Thyroid gland (tissue), 4 donors: ENCODE measurements around the gene FAM149B1. TPM values are rescaled to one million over a fixed set of nuclear protein-coding genes. Genes with fewer than 3 reads are reported as not detected.

Experiments used
- DNase-seq, 2 donors: peaks; one replicate each; pipeline ENCODE4 v3.0.0-alpha.2; 2019
- H3K27ac ChIP-seq, 3 donors: fragments of 200-600 bp; sonication (generic); 1 replicate in 2 of 3; 2 replicates in 1 of 3; pipeline ENCODE4 v1.5.1; 2016 to 2019; ENCODE audit warnings: mild to moderate bottlenecking in 1 of 3, moderate library complexity in 1 of 3
- H3K27me3 ChIP-seq: fragments of 200-600 bp; sonication (generic); one replicate; pipeline ENCODE4 v1.5.1; 2019
- H3K36me3 ChIP-seq, 2 donors: fragments of 200-600 bp; sonication (generic); one replicate each; pipeline ENCODE4 v1.5.1; 2016 to 2019
- H3K4me1 ChIP-seq, 2 donors: fragments of 200-600 bp; sonication (generic); one replicate each; pipeline ENCODE4 v1.5.1; 2017 to 2019
- H3K4me3 ChIP-seq, 3 donors: fragments of 200-600 bp; sonication (generic); replicated peaks in 1 of 3; 1 replicate in 2 of 3; 2 replicates in 1 of 3; pipeline ENCODE4 v1.5.1; 2016; ENCODE audit warnings: mild to moderate bottlenecking in 1 of 3
- H3K9me3 ChIP-seq: fragments of 200-600 bp; sonication (generic); one replicate; pipeline ENCODE4 v1.5.1; 2017
- POLR2A ChIP-seq, 2 donors: fragments of 450-650 bp; IDR thresholded peaks; one replicate each; pipeline ENCODE4 v1.6.1; 2017; ENCODE audit warnings: antibody characterized with exemption in 2 of 2, mild to moderate bottlenecking in 2 of 2, moderate library complexity in 1 of 2
- WGBS, 2 donors: methylation state at CpG; one replicate each; pipeline ENCODE4 v1.1.5; 2017; 5-methylcytosine and 5-hydroxymethylcytosine counted together
- intact Hi-C: fragments of 100-400 bp; cut with DNase I; formaldehyde crosslinking; loops from one replicate; pipeline ENCODE4 v1.15.1; 2023
- total RNA-seq, 4 donors: library from RNA; depleted of rRNA; stranded (reverse); fragments of >200 nt; gene quantifications; one replicate each; pipeline ENCODE4 v1.2.3, GENCODE V29; 2016
- TF ChIP-seq, protein P1 (sequence below), 6 experiments: fragments of 200-600 bp in 3 of 6; fragments of 450-650 bp in 3 of 6; sonication (generic) in 3 of 6; IDR thresholded peaks; one replicate each; pipeline ENCODE4 v1.5.1; 2016 to 2019; ENCODE audit warnings: antibody characterized with exemption in 6 of 6, mild to moderate bottlenecking in 2 of 6, inconsistent platforms in 1 of 6, moderate library complexity in 1 of 6

FAM149B1 gene
- total RNA-seq, 4 donors from 2014 or later: 20.2 to 21.4 (median 20.9) TPM

GRCh38 chr10:73218431-73219191 lies 50.7 kb downstream of the FAM149B1 start:
- H3K27me3 ChIP-seq: no peaks in the 10 kb centered on the region
- no peak overlapping the region for H3K4me3 ChIP-seq
- H3K36me3 ChIP-seq: peaks cover 10 to 11% of the 10 kb centered on the region in 2 donors
- intact Hi-C loops: no loop called here
- no peak for DNase-seq
- WGBS, 2 donors: 92 to 97% methylated on average over 2 of the region's 2 CpGs
- H3K9me3 ChIP-seq: no peaks in the 10 kb centered on the region
- TF ChIP-seq POLR2A (IDR thresholded peaks at IDR 0.05): no peak
- TF ChIP-seq, protein P1, sequence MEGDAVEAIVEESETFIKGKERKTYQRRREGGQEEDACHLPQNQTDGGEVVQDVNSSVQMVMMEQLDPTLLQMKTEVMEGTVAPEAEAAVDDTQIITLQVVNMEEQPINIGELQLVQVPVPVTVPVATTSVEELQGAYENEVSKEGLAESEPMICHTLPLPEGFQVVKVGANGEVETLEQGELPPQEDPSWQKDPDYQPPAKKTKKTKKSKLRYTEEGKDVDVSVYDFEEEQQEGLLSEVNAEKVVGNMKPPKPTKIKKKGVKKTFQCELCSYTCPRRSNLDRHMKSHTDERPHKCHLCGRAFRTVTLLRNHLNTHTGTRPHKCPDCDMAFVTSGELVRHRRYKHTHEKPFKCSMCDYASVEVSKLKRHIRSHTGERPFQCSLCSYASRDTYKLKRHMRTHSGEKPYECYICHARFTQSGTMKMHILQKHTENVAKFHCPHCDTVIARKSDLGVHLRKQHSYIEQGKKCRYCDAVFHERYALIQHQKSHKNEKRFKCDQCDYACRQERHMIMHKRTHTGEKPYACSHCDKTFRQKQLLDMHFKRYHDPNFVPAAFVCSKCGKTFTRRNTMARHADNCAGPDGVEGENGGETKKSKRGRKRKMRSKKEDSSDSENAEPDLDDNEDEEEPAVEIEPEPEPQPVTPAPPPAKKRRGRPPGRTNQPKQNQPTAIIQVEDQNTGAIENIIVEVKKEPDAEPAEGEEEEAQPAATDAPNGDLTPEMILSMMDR (IDR thresholded peaks at IDR 0.05): no peak
- no peak overlapping the region for H3K27ac ChIP-seq
- H3K4me1 ChIP-seq: no peaks in the 10 kb centered on the region

- Histone ChIP-seq H3K9me3 (no peaks in the 10 kb centered on the region), H3K36me3 (peaks cover 10 to 11% of the 10 kb centered on the region in 2 donors), H3K27ac (no peak overlapping the region), H3K4me3 (no peak overlapping the region), H3K4me1 (no peaks in the 10 kb centered on the region), H3K27me3 (no peaks in the 10 kb centered on the region)
- TF ChIP-seq POLR2A (IDR thresholded peaks at IDR 0.05): no peak
- TF ChIP-seq, protein P1 (IDR thresholded peaks at IDR 0.05): no peak
- no peak for DNase-seq
- intact Hi-C loops: no loop called here
Observed at GRCh38 chr10:73219384-73219783, 51.5 kb downstream of the FAM149B1 start.

- Histone ChIP-seq H3K36me3 (peaks cover 10 to 11% of the 10 kb centered on the region in 2 donors), H3K4me3 (no peak overlapping the region), H3K27ac (no peak overlapping the region), H3K27me3 (no peaks in the 10 kb centered on the region), H3K9me3 (no peaks in the 10 kb centered on the region), H3K4me1 (no peaks in the 10 kb centered on the region)
- WGBS, 2 donors: 95 to 97% methylated on average over 1 of the region's 1 CpG
- DNase-seq: no peak
- no peak for TF ChIP-seq POLR2A (IDR thresholded peaks at IDR 0.05)
- intact Hi-C loops: no loop called here
Observed at GRCh38 chr10:73220989-73221388, 53.1 kb downstream of the FAM149B1 start.

DNA sequence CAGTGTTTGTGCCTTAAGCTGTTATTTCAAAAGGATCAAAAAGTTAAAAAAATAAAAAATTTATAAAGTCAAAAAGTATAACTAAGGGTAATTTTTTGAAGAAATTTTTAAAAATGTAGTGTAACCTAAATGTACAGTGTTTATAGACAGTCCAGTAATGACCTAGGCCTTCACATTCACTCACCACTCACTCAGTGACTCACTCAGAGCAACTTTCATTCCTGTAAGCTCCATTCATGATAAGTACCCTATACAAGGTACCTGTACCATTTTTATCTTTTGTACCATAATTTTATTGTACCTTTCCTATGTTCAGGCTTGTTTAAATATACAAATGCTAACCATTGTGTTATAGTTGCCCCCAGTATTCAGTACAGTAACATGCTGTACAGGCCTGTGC lies 57.6 kb downstream of the FAM149B1 start:
- intact Hi-C loops: no loop called here
- no peak for DNase-seq

DNA sequence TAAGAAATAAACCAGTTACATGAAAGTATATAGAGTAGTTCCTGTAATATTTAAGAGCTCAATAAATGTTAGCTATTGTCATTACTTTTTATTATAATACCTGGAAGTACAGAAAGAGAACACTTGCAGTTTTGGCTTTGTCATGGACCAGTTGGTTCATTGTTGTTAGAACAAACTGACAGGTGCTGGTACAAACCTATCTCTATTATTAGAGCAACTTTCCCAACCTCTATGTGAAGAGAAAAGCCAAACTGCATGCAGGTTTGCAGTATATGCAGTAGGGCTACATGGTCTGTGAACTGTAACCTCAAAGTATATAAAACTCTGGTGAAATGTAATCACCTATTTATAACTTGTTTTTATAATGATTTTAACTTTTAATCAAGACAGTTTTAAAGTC lies 58.7 kb downstream of the FAM149B1 start:
- Histone ChIP-seq H3K4me1 (no peaks in the 10 kb centered on the region), H3K27me3 (no peaks in the 10 kb centered on the region), H3K4me3 (no peak overlapping the region), H3K27ac (no peak overlapping the region), H3K36me3 (peaks cover 0 to 9% of the 10 kb centered on the region in 2 donors), H3K9me3 (no peaks in the 10 kb centered on the region)
- TF ChIP-seq, protein P1 (IDR thresholded peaks at IDR 0.05): no peak
- no peak for TF ChIP-seq POLR2A (IDR thresholded peaks at IDR 0.05)
- DNase-seq: no peak
- intact Hi-C loops: no loop called here

More for the DNA sequence above, 57.6 kb downstream of the FAM149B1 start:
- Histone ChIP-seq H3K27me3 (no peaks in the 10 kb centered on the region), H3K4me3 (no peak overlapping the region), H3K9me3 (no peaks in the 10 kb centered on the region), H3K27ac (no peak overlapping the region), H3K36me3 (peaks cover 0 to 9% of the 10 kb centered on the region in 2 donors), H3K4me1 (no peaks in the 10 kb centered on the region)
- TF ChIP-seq, protein P1 (IDR thresholded peaks at IDR 0.05): no peak
- no peak for TF ChIP-seq POLR2A (IDR thresholded peaks at IDR 0.05)
